HG03354 (cell line): ENCODE data around the gene AFAP1L2.
A peak's percentile ranks its signal among the peaks of the same experiment; 100 is the strongest.

Source experiments
- ATAC-seq: cut with Tn5 transposase; IDR thresholded peaks from one replicate; pipeline ENCODE4 v1.9.1; 2021; ENCODE audit warnings: mild to moderate bottlenecking; ENCODE audit not compliant: unreplicated experiment, poor library complexity, severe bottlenecking

AFAP1L2 gene

GRCh38 chr10:114320249-114321116 is 83.8 kb downstream of the AFAP1L2 start:
- ATAC-seq, result no peak

- ATAC-seq, result no peak
Measured at GRCh38 chr10:114319406-114320248, 84.7 kb downstream of the AFAP1L2 start.

GRCh38 chr10:114316744-114317143 is 87.6 kb downstream of the AFAP1L2 start:
- ATAC-seq, result no peak

- no peak for ATAC-seq
Measured at GRCh38 chr10:114315566-114316420, 88.5 kb downstream of the AFAP1L2 start.

- ATAC-seq, result no peak
Measured at GRCh38 chr10:114313866-114314265, 90.4 kb downstream of the AFAP1L2 start.

GRCh38 chr10:114313139-114313538 is 91.2 kb downstream of the AFAP1L2 start:
- no peak for ATAC-seq

- ATAC-seq, result no peak
Measured at GRCh38 chr10:114311496-114312209, 92.6 kb downstream of the AFAP1L2 start.

GRCh38 chr10:114311023-114311422 is 93.3 kb downstream of the AFAP1L2 start:
- no peak for ATAC-seq

- no peak for ATAC-seq
Measured at GRCh38 chr10:114310346-114310745, 94.0 kb downstream of the AFAP1L2 start.

- ATAC-seq, result no peak
Measured at GRCh38 chr10:114309364-114309651, 95.0 kb downstream of the AFAP1L2 start.

GRCh38 chr10:114308531-114309363 is 95.6 kb downstream of the AFAP1L2 start:
- ATAC-seq, result no peak

GRCh38 chr10:114307731-114308130 is 96.6 kb downstream of the AFAP1L2 start:
- no peak for ATAC-seq

GRCh38 chr10:114306116-114306973 is 98.0 kb downstream of the AFAP1L2 start:
- no peak for ATAC-seq

GRCh38 chr10:114305521-114305925 is 98.8 kb downstream of the AFAP1L2 start:
- ATAC-seq, result no peak

GRCh38 chr10:114304571-114305421 is 99.5 kb downstream of the AFAP1L2 start:
- peak; percentile 67 for ATAC-seq

GRCh38 chr10:114304017-114304570 is 100.2 kb downstream of the AFAP1L2 start:
- peak; percentile 83 for ATAC-seq

GRCh38 chr10:114303556-114303955 is 100.7 kb downstream of the AFAP1L2 start:
- peak; percentile 6 for ATAC-seq
